DND-41 (cell line): Measurements from ENCODE around the gene SP140.
A peak's percentile ranks its signal among the peaks of the same experiment; 100 is the strongest.

Source experiments
- ATAC-seq: fragments of 200-7000 bp; cut with Tn5 transposase; 3 replicates; pipeline ENCODE4 v1.9.1; 2021; ENCODE audit warnings: low read depth; ENCODE audit not compliant: insufficient read depth
- DNase-seq: peaks from one replicate; pipeline ENCODE4 v3.0.0-alpha.2; 2020
- H2AFZ ChIP-seq: 2 replicates; pipeline ENCODE4 v1.6.0; 2012; ENCODE audit warnings: low read depth, low read length
- H3K27ac ChIP-seq: 2 replicates; pipeline ENCODE4 v1.5.1; 2012; ENCODE audit warnings: low read length, inconsistent platforms
- H3K27me3 ChIP-seq: fragments of 200-600 bp; sonication (generic); 2 replicates; pipeline ENCODE4 v1.6.0; 2012; ENCODE audit warnings: low read length, mild to moderate bottlenecking, inconsistent platforms; ENCODE audit not compliant: insufficient read depth, poor library complexity
- H3K36me3 ChIP-seq: 2 replicates; pipeline ENCODE4 v1.5.1; 2012; ENCODE audit warnings: low read length, inconsistent platforms; ENCODE audit not compliant: insufficient read depth
- H3K4me1 ChIP-seq: 2 replicates; pipeline ENCODE4 v1.5.1; 2012; ENCODE audit warnings: mild to moderate bottlenecking, low read length; ENCODE audit not compliant: insufficient read depth
- H3K4me2 ChIP-seq: 2 replicates; pipeline ENCODE4 v1.6.0; 2012; ENCODE audit warnings: mild to moderate bottlenecking, moderate library complexity, low read length, inconsistent platforms; ENCODE audit not compliant: insufficient read depth
- H3K4me3 ChIP-seq, 2 experiments: fragments of 200-600 bp in 1 of 2; shearing (Covaris generic) in 1 of 2; 2 replicates each; pipeline ENCODE4 v1.5.1; 2012 to 2016; ENCODE audit warnings: inconsistent platforms in 2 of 2, low read length in 2 of 2, mild to moderate bottlenecking in 2 of 2, low read depth in 1 of 2, moderate library complexity in 1 of 2
- H3K79me2 ChIP-seq: 2 replicates; pipeline ENCODE4 v1.6.0; 2012; ENCODE audit warnings: low read length, inconsistent platforms; ENCODE audit not compliant: insufficient read depth
- H3K9ac ChIP-seq: 2 replicates; pipeline ENCODE4 v1.6.0; 2012; ENCODE audit warnings: low read depth, mild to moderate bottlenecking, inconsistent platforms, low read length, moderate library complexity
- H3K9me3 ChIP-seq: 2 replicates; pipeline ENCODE4 v1.5.1; 2012; ENCODE audit warnings: low read length, moderate library complexity, mild to moderate bottlenecking, inconsistent platforms; ENCODE audit not compliant: insufficient read depth, severe bottlenecking
- H4K20me1 ChIP-seq: 2 replicates; pipeline ENCODE4 v1.6.0; 2012; ENCODE audit warnings: low read length; ENCODE audit not compliant: insufficient read depth
- CTCF ChIP-seq: IDR thresholded peaks from 2 replicates; pipeline ENCODE4 v1.5.1; 2012; ENCODE audit warnings: borderline replicate concordance, low read length, moderate library complexity, mild to moderate bottlenecking; ENCODE audit not compliant: poor library complexity, severe bottlenecking; ENCODE audit errors: extremely low read depth
- EZH2 ChIP-seq: IDR thresholded peaks from 3 replicates; pipeline ENCODE4 v1.6.1; 2012; ENCODE audit warnings: borderline replicate concordance, low read depth, mild to moderate bottlenecking, moderate library complexity, low read length, inconsistent platforms; ENCODE audit not compliant: severe bottlenecking

The SP140 gene

GRCh38 chr2:230358305-230358704 is 132.8 kb downstream of the SP140 start:
- no peaks in the 10 kb centered on the region for H3K27me3 ChIP-seq
- no peak overlapping the region for H3K4me2 ChIP-seq
- TF ChIP-seq CTCF (no peak), EZH2 (no peak)
- H3K9me3 ChIP-seq, result no peaks in the 10 kb centered on the region
- no peak for ATAC-seq
- no peak overlapping the region for H3K9ac ChIP-seq
- no peak for DNase-seq
- H3K4me3 ChIP-seq, result no peak overlapping the region
- no peaks in the 10 kb centered on the region for H4K20me1 ChIP-seq
- H3K79me2 ChIP-seq, result 0 out of 2 replicates have a peak, but pooled peaks cover 4% of the 10 kb centered on the region
- peaks cover 52% of the 10 kb centered on the region for H3K36me3 ChIP-seq
- H3K27ac ChIP-seq, result no peak overlapping the region
- peaks cover 11% of the 10 kb centered on the region for H3K4me1 ChIP-seq
- no peak overlapping the region for H2AFZ ChIP-seq

GRCh38 chr2:230360028-230360427 is 134.5 kb downstream of the SP140 start:
- Histone ChIP-seq H3K27me3 (no peaks in the 10 kb centered on the region), H3K4me2 (no peak overlapping the region), H4K20me1 (no peaks in the 10 kb centered on the region), H3K4me1 (peaks cover 11% of the 10 kb centered on the region), H3K4me3 (no peak overlapping the region), H2AFZ (no peak overlapping the region), H3K36me3 (peaks cover 57% of the 10 kb centered on the region), H3K9me3 (no peaks in the 10 kb centered on the region), H3K9ac (no peak overlapping the region), H3K27ac (no peak overlapping the region), H3K79me2 (no peaks in the 10 kb centered on the region)
- no peak for DNase-seq
- TF ChIP-seq EZH2, result no peak
- no peak for TF ChIP-seq CTCF
- ATAC-seq, result no peak

- Histone ChIP-seq H3K9ac (no peak overlapping the region), H4K20me1 (no peaks in the 10 kb centered on the region), H3K79me2 (no peaks in the 10 kb centered on the region), H3K4me3 (no peak overlapping the region), H3K4me2 (no peak overlapping the region), H2AFZ (no peak overlapping the region), H3K27ac (no peak overlapping the region), H3K4me1 (peaks cover 11% of the 10 kb centered on the region), H3K27me3 (no peaks in the 10 kb centered on the region), H3K9me3 (no peaks in the 10 kb centered on the region), H3K36me3 (peaks cover 57% of the 10 kb centered on the region)
- no peak for DNase-seq
- TF ChIP-seq EZH2, result no peak
- TF ChIP-seq CTCF, result no peak
- ATAC-seq, result peak; percentile 79
These were observed 136.6 kb downstream of the SP140 start for GRCh38 chr2:230362030-230362691.
